Measurements from ENCODE around the gene CDK5RAP3. TPM values are rescaled to one million over a fixed set of nuclear protein-coding genes. Genes with fewer than 3 reads are reported as not detected.
A peak's percentile ranks its signal among the peaks of the same experiment; 100 is the strongest.

CDK5RAP3 gene
- total RNA-seq, 1 donor from 2014 or later, result 62.8 TPM

DNA sequence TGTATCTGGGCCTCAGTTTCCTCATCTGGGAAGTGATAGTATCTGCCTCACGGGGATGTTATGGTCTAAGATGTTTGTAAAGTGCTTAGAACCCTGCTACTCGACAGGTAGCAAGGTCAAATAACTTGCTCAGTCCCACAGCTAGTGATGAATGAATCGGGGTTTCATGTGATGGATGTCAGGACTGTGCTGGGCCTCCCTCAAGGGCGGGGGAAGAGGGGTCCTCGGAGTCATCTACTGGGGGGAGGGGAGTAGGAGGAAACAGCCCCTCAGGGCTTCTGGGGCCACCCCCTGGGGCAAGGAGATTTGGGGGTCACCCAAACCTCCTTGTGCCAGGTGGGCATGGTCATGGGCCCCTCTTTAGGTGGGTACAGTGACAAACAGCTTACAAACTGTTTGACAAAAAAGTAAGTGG is 28.8 kb upstream of the CDK5RAP3 start:
- peaks cover 18% of the 10 kb centered on the region for H3K4me1 ChIP-seq (ENCODE audit: insufficient read depth, low read length)
- H3K9me3 ChIP-seq (ENCODE audit: insufficient read depth, low read depth, low read length), result no peaks in the 10 kb centered on the region
- H3K4me2 ChIP-seq (ENCODE audit: low read length), result peak overlapping the region; percentile 94
- no peak for DNase-seq (ENCODE audit: low read depth)
- Mint-ChIP-seq H3K27me3 (ENCODE audit: low read depth, unreplicated experiment) (peaks cover 10% of the 10 kb centered on the region), H3K27ac (ENCODE audit: unreplicated experiment) (peak overlapping the region; percentile 26), H3K4me3 (ENCODE audit: unreplicated experiment) (peak overlapping the region; percentile 83), H3K36me3 (ENCODE audit: low read depth, unreplicated experiment) (peaks cover 4% of the 10 kb centered on the region), H3K9me3 (ENCODE audit: unreplicated experiment) (no peaks in the 10 kb centered on the region), H3K4me1 (ENCODE audit: low read depth, unreplicated experiment) (peaks cover 9% of the 10 kb centered on the region)
- peak overlapping the region; percentile 76 for H3K4me3 ChIP-seq (ENCODE audit: insufficient read depth, low read depth, low read length)
- peak overlapping the region; percentile 97 for H2AFZ ChIP-seq (ENCODE audit: low read depth, low read length)
- H3K9ac ChIP-seq (ENCODE audit: low read length), result peak overlapping the region; percentile 81
- H3K79me2 ChIP-seq (ENCODE audit: insufficient read depth, low read length), result peaks cover 6% of the 10 kb centered on the region
- H3K27me3 ChIP-seq (ENCODE audit: insufficient read depth, low read length), result no peaks in the 10 kb centered on the region
- H3K36me3 ChIP-seq (ENCODE audit: insufficient read depth, low read length), result no peaks in the 10 kb centered on the region
- TF ChIP-seq, protein P1, sequence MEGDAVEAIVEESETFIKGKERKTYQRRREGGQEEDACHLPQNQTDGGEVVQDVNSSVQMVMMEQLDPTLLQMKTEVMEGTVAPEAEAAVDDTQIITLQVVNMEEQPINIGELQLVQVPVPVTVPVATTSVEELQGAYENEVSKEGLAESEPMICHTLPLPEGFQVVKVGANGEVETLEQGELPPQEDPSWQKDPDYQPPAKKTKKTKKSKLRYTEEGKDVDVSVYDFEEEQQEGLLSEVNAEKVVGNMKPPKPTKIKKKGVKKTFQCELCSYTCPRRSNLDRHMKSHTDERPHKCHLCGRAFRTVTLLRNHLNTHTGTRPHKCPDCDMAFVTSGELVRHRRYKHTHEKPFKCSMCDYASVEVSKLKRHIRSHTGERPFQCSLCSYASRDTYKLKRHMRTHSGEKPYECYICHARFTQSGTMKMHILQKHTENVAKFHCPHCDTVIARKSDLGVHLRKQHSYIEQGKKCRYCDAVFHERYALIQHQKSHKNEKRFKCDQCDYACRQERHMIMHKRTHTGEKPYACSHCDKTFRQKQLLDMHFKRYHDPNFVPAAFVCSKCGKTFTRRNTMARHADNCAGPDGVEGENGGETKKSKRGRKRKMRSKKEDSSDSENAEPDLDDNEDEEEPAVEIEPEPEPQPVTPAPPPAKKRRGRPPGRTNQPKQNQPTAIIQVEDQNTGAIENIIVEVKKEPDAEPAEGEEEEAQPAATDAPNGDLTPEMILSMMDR (IDR thresholded peaks at IDR 0.05; ENCODE audit: insufficient read depth, low read depth, low read length), result no peak
- no peak for TF ChIP-seq EZH2 (IDR thresholded peaks at IDR 0.05; ENCODE audit: insufficient read depth, low read length)
- no peak overlapping the region for H3K27ac ChIP-seq (ENCODE audit: low read depth, low read length)
- FAIRE-seq, result no peak
- no peaks in the 10 kb centered on the region for H4K20me1 ChIP-seq (ENCODE audit: insufficient read depth, low read length)

DNA sequence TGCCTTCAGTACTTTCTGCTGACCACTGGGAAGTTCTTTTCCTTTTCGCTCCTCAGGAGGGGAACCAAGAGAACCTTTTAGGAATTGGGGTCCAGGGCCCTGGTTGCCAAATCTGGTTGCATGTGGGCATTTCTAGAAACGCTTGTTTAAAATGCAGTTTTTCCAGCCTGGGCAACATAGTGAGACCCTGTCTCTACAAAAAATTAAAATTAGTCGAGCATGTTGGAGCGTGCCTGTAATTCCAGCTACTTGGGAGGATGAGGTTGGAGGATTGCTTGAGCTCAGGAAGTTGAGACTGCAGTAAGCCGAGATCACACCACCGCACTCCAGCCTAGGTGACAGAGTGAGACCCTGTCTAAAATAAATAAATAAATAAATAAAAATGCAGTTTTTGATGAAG is 28.3 kb upstream of the CDK5RAP3 start:
- FAIRE-seq (no peak), DNase-seq (ENCODE audit: low read depth) (no peak)
- Histone ChIP-seq H4K20me1 (ENCODE audit: insufficient read depth, low read length) (no peaks in the 10 kb centered on the region), H3K9ac (ENCODE audit: low read length) (peak overlapping the region; percentile 81), H2AFZ (ENCODE audit: low read depth, low read length) (no peak overlapping the region), H3K79me2 (ENCODE audit: insufficient read depth, low read length) (peaks cover 6% of the 10 kb centered on the region), H3K4me3 (ENCODE audit: insufficient read depth, low read depth, low read length) (peak overlapping the region; percentile 76), H3K27me3 (ENCODE audit: insufficient read depth, low read length) (no peaks in the 10 kb centered on the region), H3K4me1 (ENCODE audit: insufficient read depth, low read length) (peaks cover 18% of the 10 kb centered on the region), H3K9me3 (ENCODE audit: insufficient read depth, low read depth, low read length) (no peaks in the 10 kb centered on the region), H3K36me3 (ENCODE audit: insufficient read depth, low read length) (no peaks in the 10 kb centered on the region), H3K4me2 (ENCODE audit: low read length) (peak overlapping the region; percentile 94), H3K27ac (ENCODE audit: low read depth, low read length) (no peak overlapping the region)
- no peak overlapping the region for H3K27ac Mint-ChIP-seq (ENCODE audit: unreplicated experiment)
- peaks cover 10% of the 10 kb centered on the region for H3K4me1 Mint-ChIP-seq (ENCODE audit: low read depth, unreplicated experiment)
- peak overlapping the region; percentile 83 for H3K4me3 Mint-ChIP-seq (ENCODE audit: unreplicated experiment)
- peaks cover 10% of the 10 kb centered on the region for H3K27me3 Mint-ChIP-seq (ENCODE audit: low read depth, unreplicated experiment)
- H3K36me3 Mint-ChIP-seq (ENCODE audit: low read depth, unreplicated experiment), result peaks cover 4% of the 10 kb centered on the region
- no peaks in the 10 kb centered on the region for H3K9me3 Mint-ChIP-seq (ENCODE audit: unreplicated experiment)
- no peak for TF ChIP-seq EZH2 (IDR thresholded peaks at IDR 0.05; ENCODE audit: insufficient read depth, low read length)
- TF ChIP-seq, protein P1 (IDR thresholded peaks at IDR 0.05; ENCODE audit: insufficient read depth, low read depth, low read length), result no peak

DNA sequence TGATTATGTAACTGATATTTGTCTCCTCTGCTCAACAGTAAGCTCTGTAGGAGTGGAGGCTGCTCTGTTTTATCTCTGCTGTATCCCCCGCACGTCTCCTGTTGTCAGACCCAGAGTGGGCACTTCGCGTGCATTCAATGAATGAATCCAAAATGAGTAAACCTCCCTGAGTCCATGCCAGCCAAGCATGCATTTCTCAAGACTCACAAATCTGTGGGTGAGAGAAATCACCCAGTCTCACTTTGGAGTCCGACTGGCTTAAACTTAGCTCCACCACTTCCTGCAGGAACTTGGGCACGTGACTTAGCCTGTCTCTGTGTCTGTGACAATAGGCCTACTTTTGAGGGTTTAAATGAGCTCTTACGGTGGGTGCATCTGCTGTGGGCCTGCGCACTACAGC is 25.8 kb upstream of the CDK5RAP3 start:
- FAIRE-seq, result no peak
- Mint-ChIP-seq H3K27ac (ENCODE audit: unreplicated experiment) (no peak overlapping the region), H3K4me1 (ENCODE audit: low read depth, unreplicated experiment) (peaks cover 15% of the 10 kb centered on the region), H3K36me3 (ENCODE audit: low read depth, unreplicated experiment) (peaks cover 4% of the 10 kb centered on the region), H3K27me3 (ENCODE audit: low read depth, unreplicated experiment) (peaks cover 8% of the 10 kb centered on the region), H3K4me3 (ENCODE audit: unreplicated experiment) (no peak overlapping the region), H3K9me3 (ENCODE audit: unreplicated experiment) (no peaks in the 10 kb centered on the region)
- Histone ChIP-seq H3K27me3 (ENCODE audit: insufficient read depth, low read length) (no peaks in the 10 kb centered on the region), H4K20me1 (ENCODE audit: insufficient read depth, low read length) (no peaks in the 10 kb centered on the region), H3K27ac (ENCODE audit: low read depth, low read length) (peak overlapping the region; percentile 39), H3K9me3 (ENCODE audit: insufficient read depth, low read depth, low read length) (no peaks in the 10 kb centered on the region), H3K9ac (ENCODE audit: low read length) (peak overlapping the region; percentile 13), H3K36me3 (ENCODE audit: insufficient read depth, low read length) (no peaks in the 10 kb centered on the region), H2AFZ (ENCODE audit: low read depth, low read length) (no peak overlapping the region), H3K4me1 (ENCODE audit: insufficient read depth, low read length) (peaks cover 27% of the 10 kb centered on the region), H3K79me2 (ENCODE audit: insufficient read depth, low read length) (peaks cover 6% of the 10 kb centered on the region), H3K4me2 (ENCODE audit: low read length) (no peak overlapping the region), H3K4me3 (ENCODE audit: insufficient read depth, low read depth, low read length) (no peak overlapping the region)
- TF ChIP-seq, protein P1 (IDR thresholded peaks at IDR 0.05; ENCODE audit: insufficient read depth, low read depth, low read length), result no peak
- no peak for TF ChIP-seq EZH2 (IDR thresholded peaks at IDR 0.05; ENCODE audit: insufficient read depth, low read length)
- DNase-seq (ENCODE audit: low read depth), result peak; percentile 37
